PC-3 (cell line): ENCODE data around the gene ADGRV1.

ENCODE experiments used
- CTCF ChIP-seq: fragments of 300-600 bp; sonication (generic); conservative IDR thresholded peaks from 2 replicates; pipeline ENCODE4 v1.5.1; 2017; ENCODE audit warnings: antibody characterized with exemption, low read depth, mild to moderate bottlenecking, low read length
- EZH2 ChIP-seq: fragments of 300-600 bp; sonication (generic); IDR thresholded peaks from one replicate; pipeline ENCODE4 v1.6.1; 2017; ENCODE audit warnings: antibody characterized with exemption, mild to moderate bottlenecking, low read length; ENCODE audit not compliant: unreplicated experiment
- EZH2phosphoT487 ChIP-seq: fragments of 300-600 bp; sonication (generic); IDR thresholded peaks from 2 replicates; pipeline ENCODE4 v1.6.1; 2018; ENCODE audit warnings: mild to moderate bottlenecking, antibody characterized with exemption, low read length, borderline replicate concordance

GRCh38 chr5:91058155-91058554 lies 499.6 kb downstream of the ADGRV1 start:
- TF ChIP-seq CTCF = no peak
- TF ChIP-seq EZH2 = no peak
- TF ChIP-seq EZH2phosphoT487 = no peak
